HepG2 (cell line): ENCODE results near the gene OVCH1.

ENCODE experiments used
- BCLAF1 ChIP-seq: fragments of 450-650 bp; IDR thresholded peaks from 2 replicates; pipeline ENCODE4 v1.6.1; 2017; ENCODE audit warnings: mild to moderate bottlenecking
- BRF2 ChIP-seq: sonication (generic); formaldehyde crosslinking; IDR thresholded peaks from 2 replicates; pipeline ENCODE4 v1.8.1; 2022; ENCODE audit warnings: mild to moderate bottlenecking, missing genetic modification reagents
- CTCF ChIP-seq: sonication (generic); formaldehyde crosslinking; IDR thresholded peaks from 2 replicates; pipeline ENCODE4 v1.5.0; 2020; ENCODE audit warnings: mild to moderate bottlenecking, missing genetic modification reagents, moderate library complexity
- HDAC6 ChIP-seq: fragments of 200-600 bp; sonication (generic); IDR thresholded peaks from 2 replicates; pipeline ENCODE4 v1.7.0; 2017; ENCODE audit warnings: mild to moderate bottlenecking, antibody characterized with exemption, low read length, low read depth
- MXI1 ChIP-seq: IDR thresholded peaks from 3 replicates; pipeline ENCODE4 v1.6.1; 2012; ENCODE audit warnings: low read depth, low read length, inconsistent platforms, borderline replicate concordance
- NPAS2 ChIP-seq: sonication (generic); formaldehyde crosslinking; IDR thresholded peaks from 2 replicates; pipeline ENCODE4 v1.8.0; 2022; ENCODE audit warnings: mild to moderate bottlenecking, missing genetic modification reagents, borderline replicate concordance
- RAD21 ChIP-seq: fragments of 450-650 bp; formaldehyde crosslinking; IDR thresholded peaks from 2 replicates; pipeline ENCODE4 v1.5.0; 2020; ENCODE audit warnings: mild to moderate bottlenecking
- ZNF292 ChIP-seq: sonication (generic); formaldehyde crosslinking; IDR thresholded peaks from 2 replicates; pipeline ENCODE4 v1.8.1; 2022; ENCODE audit warnings: mild to moderate bottlenecking, low read depth, missing genetic modification reagents, borderline replicate concordance
- ZNF616 ChIP-seq: sonication (generic); formaldehyde crosslinking; IDR thresholded peaks from 2 replicates; pipeline ENCODE4 v1.5.0; 2020; ENCODE audit warnings: low read depth, mild to moderate bottlenecking, missing genetic modification reagents

GRCh38 chr12:29429999-29430715 lies 67.3 kb downstream of the OVCH1 start:
- TF ChIP-seq CTCF (CRISPR knock-in tag) (no peak), MXI1 (no peak), BCLAF1 (no peak), NPAS2 (CRISPR knock-in tag) (no peak), BRF2 (CRISPR knock-in tag) (no peak), HDAC6 (no peak), RAD21 (CRISPR knock-in tag) (no peak), ZNF292 (CRISPR knock-in tag) (no peak), ZNF616 (CRISPR knock-in tag) (no peak)
